Heart left ventricle (tissue), 16 donors: ENCODE data around the gene LUZP2. TPM values are rescaled to one million over a fixed set of nuclear protein-coding genes. Genes with fewer than 3 reads are reported as not detected.

Experiments used
- ATAC-seq, 4 donors: fragments of 200-7000 bp; cut with Tn5 transposase; one replicate each; pipeline ENCODE4 v1.9.1; 2020 to 2022; ENCODE audit warnings: moderate library complexity in 4 of 4, mild to moderate bottlenecking in 3 of 4, moderate number of reproducible peaks in 1 of 4
- DNase-seq, 5 donors: peaks; one replicate each; pipeline ENCODE4 v3.0.0-alpha.2; 2020
- H3K27ac ChIP-seq, 12 donors: fragments of 200-600 bp; sonication (generic) in 4 of 12; one replicate each; pipeline versions ENCODE4 v1.5.0 to v1.8.0; 2016 to 2022; ENCODE audit warnings: mild to moderate bottlenecking in 2 of 12
- H3K27me3 ChIP-seq, 9 donors: fragments of 200-600 bp; sonication (generic) in 2 of 9; one replicate each; pipeline versions ENCODE4 v1.5.1 to v1.8.0; 2016 to 2022; ENCODE audit warnings: mild to moderate bottlenecking in 3 of 9
- H3K36me3 ChIP-seq, 9 donors: fragments of 200-600 bp; sonication (generic) in 2 of 9; one replicate each; pipeline versions ENCODE4 v1.5.0 to v1.8.0; 2018 to 2022; ENCODE audit warnings: mild to moderate bottlenecking in 2 of 9
- H3K4me1 ChIP-seq, 12 donors: fragments of 200-600 bp; sonication (generic) in 4 of 12; one replicate each; pipeline versions ENCODE4 v1.5.0 to v1.8.0; 2016 to 2022; ENCODE audit warnings: mild to moderate bottlenecking in 3 of 12
- H3K4me3 ChIP-seq, 12 donors: fragments of 200-600 bp; sonication (generic) in 4 of 12; one replicate each; pipeline versions ENCODE4 v1.5.0 to v1.8.0; 2017 to 2022; ENCODE audit warnings: mild to moderate bottlenecking in 9 of 12, moderate library complexity in 4 of 12
- H3K9me3 ChIP-seq, 12 donors: fragments of 200-600 bp; sonication (generic) in 4 of 12; one replicate each; pipeline versions ENCODE4 v1.5.0 to v1.8.0; 2016 to 2022; ENCODE audit warnings: mild to moderate bottlenecking in 1 of 12
- POLR2A ChIP-seq, 2 donors: fragments of 450-650 bp; IDR thresholded peaks; one replicate each; pipeline ENCODE4 v1.6.1; 2017; ENCODE audit warnings: antibody characterized with exemption in 2 of 2, mild to moderate bottlenecking in 2 of 2, moderate library complexity in 2 of 2
- WGBS, 4 donors: extraction: QIAGEN DNeasy Blood & Tissue Kit in 2 of 4; methylation state at CpG; one replicate each; pipeline versions ENCODE4 v1.1.5 to v1.1.7; 2013 to 2018; 5-methylcytosine and 5-hydroxymethylcytosine counted together
- intact Hi-C, 10 donors: fragments of 100-400 bp; cut with DNase I; formaldehyde crosslinking; loops; one replicate each; pipeline versions ENCODE4 v1.11.1 to v1.14.2; 2022
- polyA plus RNA-seq, 2 donors: library from polyadenylated mRNA; stranded (reverse); fragments of 200-250 nt; gene quantifications; one replicate each; pipeline ENCODE4 v1.2.3, GENCODE V29; 2013
- total RNA-seq, 9 donors: library from RNA; depleted of rRNA in 2 of 9; stranded (reverse); fragments of >200 nt in 2 of 9; fragmentation: NEBNext Ultra II Directional in 3 of 9; extraction: Animal tissue kit (Norgen Biotek cat#: 25700) in 3 of 9; gene quantifications; one replicate each; pipeline versions ENCODE4 v1.1.0 to v1.2.4, GENCODE V29; 2016 to 2023
- TF ChIP-seq, protein P1 (sequence below), 12 donors: fragments of 200-600 bp; sonication (generic) in 4 of 12; IDR thresholded peaks; one replicate each; pipeline versions ENCODE4 v1.5.0 to v1.8.0; 2018 to 2022; ENCODE audit warnings: antibody characterized with exemption in 12 of 12, mild to moderate bottlenecking in 5 of 12
- donor health status: ischemic (EF 13 %, LVEDD 7.1; RV severe dilation, severe dysfunction).
- donor health status: healthy with polysubstance abuse.
- donor health status: DM: no; HTN: yes; CAD: no.
- donor health status: DM: no; HTN: no; CAD: no.
- donor health status: ischemic (EF 25% LVEDD 6.9; RV normal size, moderate dysfunction).
- donor health status: ischemic (EF 25% LVEDD 5.7; RV mildly dilated, moderate dysfunction).
- donor health status: healthy.
- donor health status: DM: yes; HTN: yes; CAD: no.
- donor health status: ischemic (EF 35%, LVEDD 5.7; RV mildly dilated, moderate dysfunction).
- donor health status: nonischemic (EF 11% LVEDD 7.7; RV severe dilation, severe dysfunction).
- donor health status: DM: yes; HTN: yes; CAD: no.
- donor health status: PGD.
- donor health status: ischemic (EF 29% LVEDD 5.4; RV normal size, mild dysfunction).
- donor health status: nonischemic (EF 23%, LVEDD 6.1; RV moderate dilation, normal function).

The LUZP2 gene
- total and polyA plus RNA-seq, 11 donors: 0.11 to 0.30 (median 0.17) TPM; not detected in 7

DNA sequence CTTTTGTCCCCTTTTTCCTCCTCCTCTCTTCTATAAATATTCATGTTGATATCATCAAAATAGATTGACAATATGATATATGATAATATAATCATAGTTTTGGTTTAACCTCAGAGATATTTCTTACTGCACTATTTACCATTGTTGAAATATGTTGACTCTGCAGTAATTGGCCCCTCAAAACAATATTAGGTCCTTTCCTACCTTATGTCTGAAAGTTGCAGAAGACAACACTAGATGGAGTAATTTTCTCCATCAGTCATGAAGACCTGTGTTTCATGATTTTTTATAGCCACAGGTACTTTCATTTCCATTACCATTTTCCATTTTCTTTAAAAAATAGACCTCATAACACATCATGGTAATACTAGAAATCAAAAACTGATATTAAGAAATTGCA, 284.4 kb downstream of the LUZP2 start:
- Histone ChIP-seq H3K36me3 (no peaks in the 10 kb centered on the region), H3K27ac (no peak overlapping the region), H3K4me3 (no peak overlapping the region), H3K4me1 (no peaks in the 10 kb centered on the region), H3K9me3 (no peaks in the 10 kb centered on the region), H3K27me3 (no peaks in the 10 kb centered on the region)
- ATAC-seq: no peak
- intact Hi-C loops: no loop called here
- DNase-seq: no peak
- TF ChIP-seq POLR2A (IDR thresholded peaks at IDR 0.05): no peak
- TF ChIP-seq, protein P1, sequence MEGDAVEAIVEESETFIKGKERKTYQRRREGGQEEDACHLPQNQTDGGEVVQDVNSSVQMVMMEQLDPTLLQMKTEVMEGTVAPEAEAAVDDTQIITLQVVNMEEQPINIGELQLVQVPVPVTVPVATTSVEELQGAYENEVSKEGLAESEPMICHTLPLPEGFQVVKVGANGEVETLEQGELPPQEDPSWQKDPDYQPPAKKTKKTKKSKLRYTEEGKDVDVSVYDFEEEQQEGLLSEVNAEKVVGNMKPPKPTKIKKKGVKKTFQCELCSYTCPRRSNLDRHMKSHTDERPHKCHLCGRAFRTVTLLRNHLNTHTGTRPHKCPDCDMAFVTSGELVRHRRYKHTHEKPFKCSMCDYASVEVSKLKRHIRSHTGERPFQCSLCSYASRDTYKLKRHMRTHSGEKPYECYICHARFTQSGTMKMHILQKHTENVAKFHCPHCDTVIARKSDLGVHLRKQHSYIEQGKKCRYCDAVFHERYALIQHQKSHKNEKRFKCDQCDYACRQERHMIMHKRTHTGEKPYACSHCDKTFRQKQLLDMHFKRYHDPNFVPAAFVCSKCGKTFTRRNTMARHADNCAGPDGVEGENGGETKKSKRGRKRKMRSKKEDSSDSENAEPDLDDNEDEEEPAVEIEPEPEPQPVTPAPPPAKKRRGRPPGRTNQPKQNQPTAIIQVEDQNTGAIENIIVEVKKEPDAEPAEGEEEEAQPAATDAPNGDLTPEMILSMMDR (IDR thresholded peaks at IDR 0.05): no peak

DNA sequence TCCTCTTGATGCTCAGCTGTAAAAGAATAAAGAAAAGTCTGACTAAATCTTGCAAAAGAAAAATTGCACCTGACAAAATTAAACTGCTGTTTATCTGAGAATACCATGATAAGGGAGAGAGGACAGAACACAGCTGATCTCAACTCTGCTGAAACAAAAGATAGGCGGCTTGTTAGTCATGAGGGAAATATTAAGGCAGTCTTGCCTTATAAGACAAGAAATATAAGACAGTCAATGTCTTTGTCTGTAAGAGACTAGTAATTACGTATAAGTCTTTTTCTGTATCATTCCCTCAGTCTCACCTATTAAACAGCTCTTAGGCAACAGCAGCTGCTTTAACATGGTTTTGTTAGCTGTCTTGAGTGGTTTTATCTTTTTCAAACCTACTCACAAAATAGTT, 296.6 kb downstream of the LUZP2 start:
- WGBS, 4 donors: 40 to 72% (median 50%) methylated on average over 2 of the region's 2 CpGs
- no peak for ATAC-seq
- H3K36me3 ChIP-seq: no peaks in the 10 kb centered on the region
- H3K9me3 ChIP-seq: no peaks in the 10 kb centered on the region
- no peaks in the 10 kb centered on the region for H3K4me1 ChIP-seq
- no peak overlapping the region for H3K27ac ChIP-seq
- DNase-seq: no peak
- no peaks in the 10 kb centered on the region for H3K27me3 ChIP-seq
- no peak for TF ChIP-seq POLR2A (IDR thresholded peaks at IDR 0.05)
- TF ChIP-seq, protein P1 (IDR thresholded peaks at IDR 0.05): no peak
- H3K4me3 ChIP-seq: no peak overlapping the region
- intact Hi-C loops: no loop called here

DNA sequence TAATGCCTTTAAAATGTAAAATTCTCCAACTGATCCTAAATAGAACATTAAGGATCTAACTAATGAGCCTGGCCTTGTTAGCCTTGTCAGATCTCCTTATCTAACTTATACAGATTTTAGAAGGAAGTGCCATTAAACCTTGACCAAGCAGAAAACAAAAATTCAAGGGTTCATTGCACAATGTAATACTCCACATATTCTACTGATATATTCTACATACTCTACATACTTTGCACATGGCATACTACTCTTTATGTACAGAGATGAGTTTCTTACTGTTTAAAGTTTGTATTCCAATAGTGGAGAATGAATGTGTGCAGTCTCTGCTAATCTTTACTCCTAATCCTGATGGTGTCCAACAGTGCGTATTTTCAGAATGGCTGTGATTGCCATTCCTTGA, 297.2 kb downstream of the LUZP2 start:
- Histone ChIP-seq H3K36me3 (no peaks in the 10 kb centered on the region), H3K4me3 (no peak overlapping the region), H3K27ac (no peak overlapping the region), H3K27me3 (no peaks in the 10 kb centered on the region), H3K4me1 (no peaks in the 10 kb centered on the region), H3K9me3 (no peaks in the 10 kb centered on the region)
- ATAC-seq (no peak), DNase-seq (no peak)
- WGBS, 4 donors: 90 to 97% (median 93%) methylated on average over 1 of the region's 1 CpG
- TF ChIP-seq POLR2A (IDR thresholded peaks at IDR 0.05): no peak
- TF ChIP-seq, protein P1 (IDR thresholded peaks at IDR 0.05): no peak
- intact Hi-C loops: no loop called here

DNA sequence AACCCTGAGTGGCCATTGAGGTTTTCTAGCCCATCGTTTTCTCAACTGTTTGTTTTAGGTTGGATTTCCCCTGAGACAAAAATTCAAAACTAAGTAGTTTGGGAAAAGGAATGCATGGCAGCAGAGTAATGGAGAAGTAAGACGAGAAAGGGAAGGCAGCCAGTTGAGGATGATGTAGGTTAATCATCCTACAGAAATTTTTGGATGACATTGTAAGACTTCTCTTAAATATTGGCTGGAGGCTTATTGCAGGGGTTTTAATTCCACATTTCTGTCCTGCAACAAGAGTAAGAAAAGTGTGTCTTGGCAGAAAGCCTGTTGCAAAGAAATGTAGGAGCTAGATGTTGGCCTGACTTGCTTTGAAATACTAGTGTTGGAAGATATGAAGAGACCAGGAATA, 308.8 kb downstream of the LUZP2 start:
- Histone ChIP-seq H3K27me3 (no peaks in the 10 kb centered on the region), H3K36me3 (no peaks in the 10 kb centered on the region), H3K4me3 (no peak overlapping the region), H3K9me3 (no peaks in the 10 kb centered on the region), H3K27ac (no peak overlapping the region), H3K4me1 (no peaks in the 10 kb centered on the region)
- ATAC-seq: no peak
- intact Hi-C loops: no loop called here
- TF ChIP-seq, protein P1 (IDR thresholded peaks at IDR 0.05): no peak
- TF ChIP-seq POLR2A (IDR thresholded peaks at IDR 0.05): no peak
- 63 to 79% (median 69%) methylated on average over 2 of the region's 2 CpGs for WGBS, 4 donors
- DNase-seq: no peak
